ENCODE results near the gene CRCP.
"Not testable (repeated sequence)": the region's sequence is repeated elsewhere in the genome, so short reads cannot be mapped to it uniquely, and the experiment has no call there.

GRCh38 chr7:66127172-66127571 lies 12.5 kb downstream of the CRCP start:
- not testable (repeated sequence) for TF ChIP-seq CTCF (IDR thresholded peaks at IDR 0.05; ENCODE audit: low read depth, low read length); POLR2A (IDR thresholded peaks at IDR 0.05; ENCODE audit: extremely low read depth, insufficient read length); MYC (IDR thresholded peaks at IDR 0.05; ENCODE audit: low read depth, low read length); MAX (IDR thresholded peaks at IDR 0.05; ENCODE audit: low read depth, low read length)

Measured in NB4 (cell line).